A549 (cell line): Measurements from ENCODE around the gene NKAIN2.

Experiments used
- BCL3 ChIP-seq: fragments of >200 bp; sonication (Bioruptor Twin); formaldehyde crosslinking; IDR thresholded peaks from 3 replicates; pipeline ENCODE4 v1.6.1; 2016
- BHLHE40 ChIP-seq: IDR thresholded peaks from 2 replicates; pipeline ENCODE4 v1.6.1; 2012; ENCODE audit warnings: low read depth, low read length, inconsistent platforms
- CBX2 ChIP-seq: fragments of 200-600 bp; sonication (generic); IDR thresholded peaks from 2 replicates; pipeline ENCODE4 v1.6.1; 2016; ENCODE audit warnings: low read depth, mild to moderate bottlenecking, borderline replicate concordance
- CTCF ChIP-seq: fragments of >200 bp; sonication (Bioruptor Twin); formaldehyde crosslinking; IDR thresholded peaks from 3 replicates; pipeline ENCODE4 v1.5.1; 2016
- EHF ChIP-seq: fragments of 250-450 bp; sonication (Bioruptor Pico); IDR thresholded peaks from 2 replicates; pipeline ENCODE4 v1.5.0; 2020; ENCODE audit warnings: mild to moderate bottlenecking
- EP300 ChIP-seq, 2 experiments: fragments of >200 bp; sonication (Bioruptor Twin); formaldehyde crosslinking; IDR thresholded peaks; 2 replicates in 1 of 2; 3 replicates in 1 of 2; pipeline ENCODE4 v1.6.1; 2016 to 2017
- FOSB ChIP-seq: fragments of 250-450 bp; sonication (Bioruptor Pico); IDR thresholded peaks from 2 replicates; pipeline ENCODE4 v1.5.0; 2020; ENCODE audit warnings: mild to moderate bottlenecking, moderate library complexity
- KDM1A ChIP-seq: fragments of 200-600 bp; sonication (generic); IDR thresholded peaks from 2 replicates; pipeline ENCODE4 v1.6.1; 2016; ENCODE audit warnings: low read depth, mild to moderate bottlenecking
- MAX ChIP-seq: IDR thresholded peaks from 2 replicates; pipeline ENCODE4 v1.6.1; 2012
- PBX3 ChIP-seq: IDR thresholded peaks from 2 replicates; pipeline ENCODE4 v1.6.1; 2012
- POLR2A ChIP-seq: IDR thresholded peaks from 2 replicates; pipeline ENCODE4 v1.6.1; 2012; ENCODE audit warnings: mild to moderate bottlenecking, low read length
- POLR2AphosphoS2 ChIP-seq: conservative IDR thresholded peaks from 2 replicates; pipeline ENCODE4 v1.6.1; 2012; ENCODE audit warnings: low read length, improper control_type of control experiment, inconsistent platforms
- RCOR1 ChIP-seq: fragments of 150-350 bp; IDR thresholded peaks from 2 replicates; pipeline ENCODE4 v1.6.1; 2014; ENCODE audit warnings: antibody characterized with exemption, low read length, low read depth

GRCh38 chr6:124517339-124517738, 713.7 kb downstream of the NKAIN2 start:
- TF ChIP-seq BCL3 (no peak), MAX (no peak), CTCF (no peak), EP300 (IDR thresholded peaks at IDR 0.05) (no peak), BHLHE40 (no peak), POLR2A (no peak), CBX2 (no peak), KDM1A (no peak), FOSB (CRISPR knock-in tag) (no peak), PBX3 (no peak), EHF (CRISPR knock-in tag) (no peak), POLR2AphosphoS2 (no peak), RCOR1 (no peak)
